ENCODE results near the gene SLC7A8.

The SLC7A8 gene

GRCh38 chr14:23154964-23155587 lies 28.4 kb downstream of the SLC7A8 start:
- no peak for DNase-seq

DNA sequence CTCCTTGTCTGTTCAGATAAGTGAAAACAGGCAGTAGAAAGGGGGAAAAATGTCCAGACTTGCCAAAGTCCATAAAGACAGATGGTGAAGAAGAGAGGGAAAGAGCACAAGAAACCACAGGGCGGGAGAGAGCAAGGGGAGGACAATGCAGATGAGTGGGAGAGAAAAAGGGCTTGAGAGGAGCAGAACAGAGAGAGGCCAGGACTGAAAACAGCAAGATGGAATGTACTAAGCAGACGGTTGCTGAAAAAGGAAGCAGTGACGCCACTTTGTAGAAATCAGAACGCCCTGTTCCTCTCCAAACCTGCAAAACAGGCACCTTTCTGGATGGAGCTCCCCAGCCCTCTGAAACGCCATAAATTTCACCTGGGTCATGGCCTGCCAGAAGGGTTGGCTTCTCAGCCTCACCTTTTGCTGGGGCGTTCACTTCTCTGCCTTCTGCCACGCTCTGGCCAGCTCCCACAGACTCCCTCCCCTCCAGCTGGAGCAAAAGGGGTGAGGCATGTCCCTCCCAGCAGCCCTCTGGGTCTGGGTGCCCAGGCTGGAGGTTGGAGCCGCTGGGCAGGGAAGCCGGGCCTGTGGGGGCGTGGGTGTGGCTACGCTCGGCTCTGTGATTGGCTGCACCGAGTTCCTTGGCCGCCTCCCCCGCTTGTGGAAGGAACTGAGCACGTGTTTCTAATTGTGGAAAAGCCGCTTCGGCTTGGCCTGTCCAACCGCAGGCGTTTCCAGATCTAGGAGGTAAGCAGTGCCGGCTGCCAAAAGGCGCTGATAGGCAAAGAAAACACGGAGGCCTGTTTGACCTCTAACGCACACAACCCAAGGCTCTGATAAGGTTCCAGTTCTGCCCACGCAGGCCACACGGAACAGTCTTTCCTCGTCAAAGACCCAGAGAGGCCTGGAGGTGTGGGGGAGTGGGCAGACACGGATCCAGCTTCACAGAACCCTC lies 29.3 kb downstream of the SLC7A8 start:
- peak; percentile 32 for DNase-seq

DNA sequence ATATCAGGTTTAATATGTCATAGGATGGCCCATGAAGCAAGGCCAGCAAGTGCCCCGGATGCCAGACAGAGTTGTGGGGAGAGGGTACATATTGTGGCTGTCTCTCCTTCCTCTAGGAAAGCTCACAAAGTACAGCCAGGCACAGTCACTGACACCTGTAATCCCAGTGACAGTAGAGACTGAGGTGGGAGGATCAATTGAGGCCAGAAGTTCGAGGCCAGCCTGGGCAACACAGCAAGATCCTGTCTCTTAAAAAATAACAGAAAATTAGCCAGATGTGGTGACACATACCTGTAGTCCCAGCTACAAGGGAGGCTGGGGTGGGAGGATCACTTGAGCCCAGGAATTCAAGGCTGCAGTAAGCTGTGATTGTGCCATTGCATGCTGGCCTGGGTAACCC lies 32.1 kb downstream of the SLC7A8 start:
- DNase-seq: no peak

DNA sequence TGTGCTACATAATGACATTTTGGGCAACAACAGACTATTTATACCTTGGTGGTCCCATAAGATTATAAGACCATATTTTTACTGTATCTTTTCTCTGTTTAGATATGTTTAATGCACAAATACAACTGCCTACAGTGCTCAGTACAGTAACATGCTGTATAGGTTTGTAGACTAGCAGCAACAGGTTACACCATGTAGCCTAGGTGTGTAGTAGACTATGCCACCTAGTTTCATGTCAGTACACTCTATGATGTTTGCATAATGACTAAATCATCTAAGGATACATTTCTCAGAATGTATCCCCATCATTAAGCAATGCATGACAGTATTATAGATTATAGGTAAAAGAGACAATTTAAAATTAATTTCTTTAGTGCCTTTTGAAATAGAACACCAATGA lies 33.7 kb downstream of the SLC7A8 start:
- DNase-seq: no peak

DNA sequence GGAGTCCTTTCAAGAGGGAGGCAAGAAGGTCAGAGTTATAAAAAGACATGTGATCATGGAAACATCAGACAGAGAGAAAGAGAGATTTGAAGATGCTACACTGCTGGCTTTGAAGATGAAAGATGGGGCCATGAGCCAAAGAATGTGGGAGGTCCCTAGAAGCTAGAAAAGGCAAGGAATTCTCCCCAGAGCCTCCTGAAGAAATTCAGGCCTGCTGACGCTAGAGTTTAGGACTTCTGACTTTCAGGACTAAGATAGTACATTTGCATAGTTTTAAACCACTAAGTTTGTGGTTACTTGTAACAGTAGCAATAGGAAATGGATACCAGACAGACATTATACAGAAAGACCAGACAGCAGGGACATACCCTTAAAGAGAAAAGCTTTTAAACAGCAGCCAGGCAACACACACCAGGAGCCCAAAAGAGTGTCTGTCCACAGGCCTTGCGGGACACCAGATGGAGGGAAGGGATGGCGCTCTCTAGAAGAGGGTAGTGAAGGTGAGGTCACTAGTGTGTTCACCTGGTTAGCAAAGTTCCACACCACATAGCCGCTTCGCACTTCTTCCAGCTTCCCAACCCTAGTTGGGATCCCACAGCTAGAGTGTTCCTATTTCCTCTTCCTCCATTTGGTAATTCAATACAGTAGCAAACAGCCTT lies 34.7 kb downstream of the SLC7A8 start:
- no peak for DNase-seq

- DNase-seq: peak; percentile 83
These were observed 35.8 kb downstream of the SLC7A8 start for GRCh38 chr14:23147676-23148075.

DNA sequence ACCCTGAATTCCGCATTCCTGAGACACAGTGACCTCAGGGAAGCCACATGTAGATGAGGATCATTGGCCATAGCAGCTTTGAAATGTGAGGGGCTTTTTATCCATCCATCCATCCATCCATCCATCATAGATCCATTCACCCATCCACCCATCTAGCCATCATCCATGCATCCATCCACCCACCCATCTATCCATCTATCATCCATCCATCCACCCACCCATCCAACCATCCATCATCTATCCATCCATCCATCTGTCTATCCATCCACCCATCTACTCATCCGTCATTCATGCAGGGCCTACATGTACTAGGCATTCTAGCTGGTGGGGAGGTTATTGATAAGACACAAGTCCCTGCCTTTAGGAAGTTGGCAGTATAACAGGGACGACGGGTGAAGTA lies 36.5 kb downstream of the SLC7A8 start:
- no peak for DNase-seq

DNA sequence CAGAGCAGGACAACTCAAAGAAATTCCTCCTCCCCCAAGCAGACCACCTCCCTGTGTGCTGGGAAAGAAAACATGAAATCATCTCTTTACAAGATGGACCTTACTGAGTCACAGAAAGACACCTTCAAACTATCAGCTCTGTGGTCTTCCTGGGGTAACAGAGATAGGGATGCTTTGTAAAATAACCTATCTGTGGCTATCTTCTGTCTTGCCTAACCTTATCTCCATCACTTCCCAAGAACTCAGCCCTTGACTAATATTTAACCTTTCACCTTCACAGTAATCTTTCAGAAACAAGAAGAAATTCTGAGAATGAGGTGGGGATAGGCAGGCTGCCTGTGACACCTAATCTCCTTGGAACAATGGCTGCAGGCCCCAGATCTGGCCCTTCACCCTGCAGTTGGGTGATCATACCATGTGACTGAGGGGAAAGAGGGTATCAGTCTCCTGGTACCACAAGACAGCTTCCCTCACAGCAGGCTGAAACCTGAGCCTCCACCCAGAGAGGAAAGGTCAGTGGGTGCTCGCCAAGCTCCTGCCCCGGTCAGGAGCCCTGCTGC lies 37.0 kb downstream of the SLC7A8 start:
- no peak for DNase-seq

GRCh38 chr14:23145794-23146350 lies 37.6 kb downstream of the SLC7A8 start:
- no peak for DNase-seq

GRCh38 chr14:23143911-23144310 lies 39.5 kb downstream of the SLC7A8 start:
- DNase-seq: no peak

DNA sequence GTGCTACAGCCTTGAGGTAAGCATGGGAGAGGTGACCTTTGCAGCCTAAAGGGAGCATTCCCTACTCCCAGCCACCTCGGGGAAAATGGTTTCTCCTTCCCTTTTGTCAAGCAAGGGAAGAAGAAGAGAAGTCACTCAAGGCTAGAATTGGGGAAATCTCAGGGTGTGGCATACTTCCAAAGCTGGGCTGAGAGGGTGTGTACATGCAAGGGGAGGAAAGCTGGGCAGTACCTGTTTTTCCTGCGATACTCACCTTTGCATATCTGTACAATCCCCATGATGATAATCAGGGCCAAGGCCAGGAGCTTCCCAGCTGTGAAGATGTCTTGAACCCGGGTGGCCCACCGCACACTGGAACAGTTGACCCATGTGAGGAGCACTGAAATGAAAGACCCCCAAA lies 40.6 kb downstream of the SLC7A8 start:
- no peak for DNase-seq

DNA sequence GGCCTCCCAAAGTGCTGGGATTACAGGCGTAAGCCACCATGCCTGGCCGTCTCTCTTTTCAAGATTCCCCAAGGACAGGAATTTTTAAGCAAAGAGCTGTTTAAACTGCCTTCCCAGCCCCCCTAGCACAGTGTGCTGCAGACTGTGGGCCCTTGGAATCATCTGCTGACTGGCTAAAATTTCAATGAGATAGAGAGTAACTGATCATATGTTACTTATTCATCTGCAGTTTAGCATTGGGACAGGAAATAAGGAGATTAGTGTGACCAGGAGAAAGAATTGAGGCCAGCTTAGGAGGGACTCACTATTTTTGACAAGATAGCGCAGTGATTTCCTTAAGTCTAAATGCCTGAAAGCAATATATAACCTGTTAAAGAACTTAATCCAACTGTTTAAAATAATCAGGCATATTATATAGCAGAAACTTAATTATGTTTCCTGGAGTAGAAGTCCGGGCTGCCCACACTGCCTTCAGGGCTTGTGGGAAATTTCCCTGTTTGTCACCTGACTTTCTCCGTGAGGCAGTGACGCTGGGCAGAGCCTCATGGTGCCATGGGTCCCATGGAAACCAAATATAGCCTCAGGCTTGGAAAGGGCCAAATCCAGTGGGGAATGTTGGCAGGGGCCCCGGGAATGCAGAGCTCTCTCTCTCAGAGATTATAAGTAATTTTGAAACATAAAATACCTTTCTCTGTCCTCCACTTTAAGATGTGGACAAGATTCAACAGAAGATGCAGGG lies 41.6 kb downstream of the SLC7A8 start:
- no peak for DNase-seq

DNA sequence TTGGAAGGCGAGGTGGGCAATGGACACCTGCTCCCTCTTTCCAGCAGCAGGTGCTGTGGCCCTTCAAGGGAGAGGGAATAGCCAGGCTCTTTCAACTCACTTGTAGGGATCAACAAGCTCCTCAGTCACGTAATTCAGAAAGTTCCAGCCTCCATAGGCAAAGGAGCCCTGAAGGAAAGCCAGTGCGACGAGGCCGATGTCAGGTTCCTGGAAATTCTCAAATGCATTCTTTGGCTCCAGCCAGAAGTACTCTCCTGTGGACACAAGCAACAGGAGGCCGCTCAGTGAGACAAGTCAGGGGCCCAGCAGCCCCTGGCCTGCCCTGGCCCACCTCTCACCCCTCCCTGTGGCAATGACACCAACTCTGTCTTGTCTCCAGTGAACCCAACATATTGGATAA lies 43.1 kb downstream of the SLC7A8 start:
- DNase-seq: no peak

DNA sequence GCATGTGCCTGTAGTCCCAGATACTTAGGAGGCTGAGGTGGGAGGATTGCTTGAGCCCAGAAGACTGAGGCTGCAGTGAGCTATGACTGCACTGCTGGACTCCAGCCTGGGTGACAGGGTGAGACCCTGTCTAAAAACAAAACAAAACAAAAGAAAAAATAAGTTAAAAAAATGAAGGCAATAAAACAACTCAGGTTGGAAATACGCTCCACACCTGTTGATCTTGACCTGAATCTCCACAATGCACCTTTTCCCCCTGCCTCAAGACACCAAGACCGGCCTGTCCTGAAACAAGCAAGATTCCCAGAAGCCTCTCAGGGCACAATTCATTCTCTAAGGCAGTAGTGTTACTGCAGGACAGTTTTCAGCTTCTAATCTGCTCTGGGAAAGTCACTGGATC lies 43.6 kb downstream of the SLC7A8 start:
- DNase-seq: no peak

DNA sequence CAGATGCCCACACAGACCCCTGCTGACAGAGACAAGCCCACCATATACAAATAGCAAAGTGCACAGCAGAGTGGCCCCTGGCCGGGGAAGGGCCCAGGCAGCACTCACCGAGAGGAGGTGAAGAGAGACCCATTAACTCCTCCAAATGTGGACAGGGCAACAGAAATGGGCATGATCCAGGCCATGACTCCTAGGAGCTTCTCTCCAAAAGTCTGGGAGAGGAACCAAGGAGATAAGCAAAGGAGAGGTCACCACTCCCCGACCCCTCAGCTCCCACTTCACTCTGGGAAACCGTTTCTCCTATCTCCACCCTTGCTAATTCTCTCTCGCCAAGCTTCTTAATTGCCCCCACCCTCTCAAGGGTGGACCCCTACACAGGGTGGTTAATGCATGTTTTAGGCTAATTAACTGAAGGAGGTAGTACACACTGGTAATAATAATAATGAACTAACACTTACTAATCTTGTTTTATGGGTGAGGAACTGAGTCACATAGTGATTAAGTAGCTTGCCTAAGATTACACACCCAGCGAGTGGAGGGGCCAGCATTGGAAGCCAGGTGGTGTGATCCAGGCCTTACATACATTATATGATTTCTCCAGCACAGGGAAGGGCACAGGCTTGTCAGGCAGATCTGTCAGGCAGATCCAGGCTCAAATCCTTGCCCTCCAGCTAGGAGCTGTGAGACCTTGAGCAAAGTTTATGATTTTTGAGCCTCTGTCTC lies 45.5 kb downstream of the SLC7A8 start:
- DNase-seq: no peak

DNA sequence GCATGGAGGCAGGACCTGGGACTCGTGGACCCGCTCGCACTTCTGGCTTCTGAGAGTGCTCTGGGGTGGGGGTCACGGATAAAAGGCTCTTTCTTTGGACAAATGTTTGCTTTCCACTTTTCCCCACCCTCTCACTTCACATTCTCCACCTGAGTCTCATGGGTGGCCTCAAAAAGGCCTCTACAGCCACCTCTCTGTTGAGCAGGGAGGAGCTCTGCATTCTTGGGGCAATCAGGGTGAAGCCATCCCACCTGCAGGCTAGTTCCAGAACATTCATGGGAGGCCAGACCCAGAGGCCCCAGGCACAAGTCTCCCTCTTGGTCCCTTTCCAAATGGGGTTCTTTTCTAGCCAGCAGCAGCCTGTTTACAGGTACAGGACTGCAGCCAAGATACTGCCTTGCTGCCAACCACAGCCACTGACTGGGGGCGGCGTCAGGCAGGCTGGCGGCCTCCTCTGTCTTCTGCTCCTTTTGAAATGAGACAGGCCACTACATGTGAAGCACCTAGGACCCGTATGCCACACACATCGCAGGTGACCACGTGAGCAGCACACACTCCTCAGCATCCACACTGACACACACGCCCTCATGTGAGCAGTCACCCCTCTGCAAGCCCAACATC lies 46.2 kb downstream of the SLC7A8 start:
- DNase-seq: peak; percentile 64

DNA sequence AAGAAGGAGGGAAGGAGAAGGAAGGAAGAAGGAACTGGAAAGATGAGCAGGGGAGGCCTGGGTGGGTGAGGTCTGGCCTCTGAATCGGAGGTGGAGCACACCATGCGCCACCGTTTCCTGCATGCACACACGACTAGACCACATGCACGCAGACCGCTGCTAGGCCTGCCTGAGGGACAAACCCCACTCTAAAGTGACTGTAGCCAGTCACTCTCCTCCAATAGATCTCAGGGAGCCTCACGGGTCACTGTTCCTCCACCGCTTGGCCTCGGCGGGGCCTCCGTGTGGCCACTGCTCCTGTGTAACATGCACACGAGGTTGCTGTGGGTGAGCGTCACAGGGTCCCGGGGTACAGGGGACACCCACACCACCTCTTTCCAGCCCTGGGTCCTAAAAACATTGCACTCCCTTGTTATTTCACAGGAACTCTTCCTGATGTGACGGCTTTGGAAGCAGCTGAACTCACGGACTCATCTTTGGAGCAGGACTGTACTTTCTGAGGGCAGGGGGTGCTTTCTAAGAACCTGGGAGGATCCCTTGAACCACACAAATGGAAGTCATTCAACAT lies 46.8 kb downstream of the SLC7A8 start:
- DNase-seq: no peak

DNA sequence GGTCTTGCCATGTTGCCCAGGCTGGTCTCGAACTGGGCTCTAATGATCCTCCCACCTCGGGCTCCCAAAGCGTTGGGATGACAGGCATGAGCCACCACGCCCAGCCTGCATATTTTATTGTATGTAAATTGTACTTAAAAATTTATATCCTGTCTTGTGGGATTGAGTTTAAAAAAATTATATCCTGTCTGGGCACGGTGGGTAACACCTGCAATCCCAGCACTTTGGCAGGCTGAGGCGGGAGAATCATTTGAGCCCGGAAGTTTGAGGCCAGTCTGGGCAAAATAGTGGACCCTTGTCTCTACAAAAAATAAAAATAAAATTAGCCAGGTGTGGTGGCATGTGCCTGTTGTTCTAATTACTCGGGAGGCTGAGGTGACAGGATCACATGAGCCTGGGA lies 50.5 kb downstream of the SLC7A8 start:
- DNase-seq: no peak

DNA sequence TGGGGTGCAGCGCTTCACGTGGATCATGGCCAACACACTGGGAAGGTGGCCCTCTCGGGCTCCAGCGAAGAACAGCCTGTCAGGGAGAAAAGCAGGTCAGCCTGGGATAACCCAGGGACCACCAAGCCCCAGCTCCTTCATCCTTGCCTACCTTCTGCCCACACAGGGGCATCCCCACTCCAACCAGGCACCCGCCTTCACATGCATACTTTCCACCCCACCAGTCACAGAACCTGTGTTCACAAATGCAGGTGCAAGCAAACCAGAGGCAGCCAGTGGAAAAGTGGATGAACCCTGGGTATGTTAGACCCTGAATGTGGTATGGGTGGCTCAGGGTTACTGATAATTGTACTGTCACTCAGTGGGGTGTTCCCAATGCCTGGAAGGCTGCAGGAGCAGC lies 52.0 kb downstream of the SLC7A8 start:
- DNase-seq: no peak

DNA sequence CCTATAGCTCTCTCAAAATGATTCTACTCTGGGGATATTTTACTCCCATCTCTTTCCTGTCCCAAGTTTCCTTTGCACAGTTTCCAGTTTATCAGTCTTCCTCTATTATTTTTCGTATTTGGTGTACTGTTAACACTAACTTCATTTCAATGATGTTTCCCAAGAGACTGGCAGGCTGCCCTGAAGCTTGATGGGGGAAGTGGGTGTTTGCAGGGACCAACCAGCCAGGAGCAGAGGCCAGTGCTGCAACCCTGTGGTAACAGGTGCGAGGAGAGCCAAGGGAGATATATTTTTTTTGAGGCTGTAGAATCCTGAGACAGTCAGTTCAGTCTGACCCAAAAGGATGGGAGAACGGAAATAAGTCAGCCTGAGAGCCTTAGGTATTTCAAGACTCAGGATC lies 52.6 kb downstream of the SLC7A8 start:
- DNase-seq: no peak

GRCh38 chr14:23129759-23130316 lies 53.6 kb downstream of the SLC7A8 start:
- no peak for DNase-seq
